ENCODE data around the gene CD79B. TPM values are rescaled to one million over a fixed set of nuclear protein-coding genes. Genes with fewer than 3 reads are reported as not detected.

Gene CD79B
- polyA plus RNA-seq, 1 of the 3 experiments (the other 2 are of a cell fraction): 0.10 TPM

DNA sequence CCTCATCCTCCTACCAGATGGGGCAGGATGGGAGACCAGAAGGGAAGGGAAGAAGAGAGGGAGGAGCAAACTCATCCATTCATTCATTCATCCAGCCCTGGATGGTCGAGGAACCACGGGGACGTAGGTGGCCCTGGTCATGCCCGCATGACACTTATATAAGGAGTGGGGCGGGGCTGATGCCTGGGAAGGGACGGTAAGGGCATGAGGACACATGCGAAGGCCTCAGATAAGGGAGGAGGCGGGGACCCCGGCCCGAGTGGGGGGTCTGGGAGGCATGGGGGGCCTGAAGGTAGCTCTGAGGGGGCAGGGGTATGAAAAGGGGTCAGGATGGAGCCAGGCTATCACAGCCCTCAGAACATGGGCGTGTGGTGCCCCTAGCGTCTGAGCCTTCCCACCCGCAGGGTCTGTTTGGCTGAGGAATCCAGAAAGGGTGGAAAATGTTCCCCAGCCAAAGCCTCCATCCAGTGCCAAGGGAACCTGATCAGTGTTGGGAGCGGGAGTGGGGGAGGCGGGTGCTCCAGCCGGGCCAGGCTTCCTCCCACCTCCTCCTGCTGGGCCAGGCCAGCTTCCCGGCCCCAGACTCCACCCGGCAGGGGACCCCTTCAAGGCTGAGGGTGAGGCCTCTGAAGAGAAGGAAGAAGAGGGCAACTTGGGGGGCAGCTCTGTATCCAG is 17.6 kb upstream of the CD79B start:
- no peaks in the 10 kb centered on the region for H3K36me3 ChIP-seq (replicated peaks in 1 of 2; ENCODE audit: control insufficient read depth in 1 of 2, insufficient read depth in 2 of 2, low read length in 1 of 2)
- no peaks in the 10 kb centered on the region for H3F3A ChIP-seq (replicated peaks; ENCODE audit: insufficient read depth)
- H3K4me1 ChIP-seq (ENCODE audit: control insufficient read depth in 1 of 2, insufficient read depth in 2 of 2, low read depth in 1 of 2, low read length in 1 of 2): peaks cover 0 to 10% of the 10 kb centered on the region in 2 experiments; a peak in 1 of 4 replicates
- peaks cover 6% of the 10 kb centered on the region; the same call in 1 of the 2 replicates for H3K27me3 ChIP-seq (ENCODE audit: insufficient read depth)
- no peaks in the 10 kb centered on the region for H3K9me3 ChIP-seq
- H3K4me3 ChIP-seq (ENCODE audit: low read depth in 2 of 2, low read length in 1 of 2): no peak overlapping the region
- TF ChIP-seq, protein P1, sequence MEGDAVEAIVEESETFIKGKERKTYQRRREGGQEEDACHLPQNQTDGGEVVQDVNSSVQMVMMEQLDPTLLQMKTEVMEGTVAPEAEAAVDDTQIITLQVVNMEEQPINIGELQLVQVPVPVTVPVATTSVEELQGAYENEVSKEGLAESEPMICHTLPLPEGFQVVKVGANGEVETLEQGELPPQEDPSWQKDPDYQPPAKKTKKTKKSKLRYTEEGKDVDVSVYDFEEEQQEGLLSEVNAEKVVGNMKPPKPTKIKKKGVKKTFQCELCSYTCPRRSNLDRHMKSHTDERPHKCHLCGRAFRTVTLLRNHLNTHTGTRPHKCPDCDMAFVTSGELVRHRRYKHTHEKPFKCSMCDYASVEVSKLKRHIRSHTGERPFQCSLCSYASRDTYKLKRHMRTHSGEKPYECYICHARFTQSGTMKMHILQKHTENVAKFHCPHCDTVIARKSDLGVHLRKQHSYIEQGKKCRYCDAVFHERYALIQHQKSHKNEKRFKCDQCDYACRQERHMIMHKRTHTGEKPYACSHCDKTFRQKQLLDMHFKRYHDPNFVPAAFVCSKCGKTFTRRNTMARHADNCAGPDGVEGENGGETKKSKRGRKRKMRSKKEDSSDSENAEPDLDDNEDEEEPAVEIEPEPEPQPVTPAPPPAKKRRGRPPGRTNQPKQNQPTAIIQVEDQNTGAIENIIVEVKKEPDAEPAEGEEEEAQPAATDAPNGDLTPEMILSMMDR (IDR thresholded peaks at IDR 0.05): no peak
- TF ChIP-seq ELF1 (IDR thresholded peaks at IDR 0.05) (no peak), FOSL2 (IDR thresholded peaks at IDR 0.05; ENCODE audit: borderline replicate concordance, low read depth) (no peak), NFIC (IDR thresholded peaks at IDR 0.05; ENCODE audit: borderline replicate concordance) (no peak), RCOR1 (IDR thresholded peaks at IDR 0.05; ENCODE audit: low read length) (no peak), EP300 (IDR thresholded peaks at IDR 0.05; ENCODE audit: borderline replicate concordance in 1 of 2, low read depth in 1 of 2, low read length in 1 of 2) (no peak), RFX5 (IDR thresholded peaks at IDR 0.05; ENCODE audit: low read length) (no peak), YY1 (IDR thresholded peaks at IDR 0.05; ENCODE audit: low read depth) (no peak), FOXJ3 (CRISPR knock-in tag; IDR thresholded peaks at IDR 0.05) (no peak), FOXM1 (IDR thresholded peaks at IDR 0.05; ENCODE audit: low read depth) (no peak), CHD2 (IDR thresholded peaks at IDR 0.05; ENCODE audit: low read length, partially characterized antibody) (no peak), RXRA (IDR thresholded peaks at IDR 0.05; ENCODE audit: borderline replicate concordance, low read depth) (no peak), TAF1 (IDR thresholded peaks at IDR 0.05; ENCODE audit: borderline replicate concordance, low read depth, low read length) (no peak), POLR2AphosphoS5 (IDR thresholded peaks at IDR 0.05; ENCODE audit: low read depth, low read length) (no peak), MXI1 (IDR thresholded peaks at IDR 0.05; ENCODE audit: low read depth, low read length) (no peak)
- TF ChIP-seq, protein P2, sequence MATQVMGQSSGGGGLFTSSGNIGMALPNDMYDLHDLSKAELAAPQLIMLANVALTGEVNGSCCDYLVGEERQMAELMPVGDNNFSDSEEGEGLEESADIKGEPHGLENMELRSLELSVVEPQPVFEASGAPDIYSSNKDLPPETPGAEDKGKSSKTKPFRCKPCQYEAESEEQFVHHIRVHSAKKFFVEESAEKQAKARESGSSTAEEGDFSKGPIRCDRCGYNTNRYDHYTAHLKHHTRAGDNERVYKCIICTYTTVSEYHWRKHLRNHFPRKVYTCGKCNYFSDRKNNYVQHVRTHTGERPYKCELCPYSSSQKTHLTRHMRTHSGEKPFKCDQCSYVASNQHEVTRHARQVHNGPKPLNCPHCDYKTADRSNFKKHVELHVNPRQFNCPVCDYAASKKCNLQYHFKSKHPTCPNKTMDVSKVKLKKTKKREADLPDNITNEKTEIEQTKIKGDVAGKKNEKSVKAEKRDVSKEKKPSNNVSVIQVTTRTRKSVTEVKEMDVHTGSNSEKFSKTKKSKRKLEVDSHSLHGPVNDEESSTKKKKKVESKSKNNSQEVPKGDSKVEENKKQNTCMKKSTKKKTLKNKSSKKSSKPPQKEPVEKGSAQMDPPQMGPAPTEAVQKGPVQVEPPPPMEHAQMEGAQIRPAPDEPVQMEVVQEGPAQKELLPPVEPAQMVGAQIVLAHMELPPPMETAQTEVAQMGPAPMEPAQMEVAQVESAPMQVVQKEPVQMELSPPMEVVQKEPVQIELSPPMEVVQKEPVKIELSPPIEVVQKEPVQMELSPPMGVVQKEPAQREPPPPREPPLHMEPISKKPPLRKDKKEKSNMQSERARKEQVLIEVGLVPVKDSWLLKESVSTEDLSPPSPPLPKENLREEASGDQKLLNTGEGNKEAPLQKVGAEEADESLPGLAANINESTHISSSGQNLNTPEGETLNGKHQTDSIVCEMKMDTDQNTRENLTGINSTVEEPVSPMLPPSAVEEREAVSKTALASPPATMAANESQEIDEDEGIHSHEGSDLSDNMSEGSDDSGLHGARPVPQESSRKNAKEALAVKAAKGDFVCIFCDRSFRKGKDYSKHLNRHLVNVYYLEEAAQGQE (IDR thresholded peaks at IDR 0.05; ENCODE audit: low read depth, low read length): no peak
- TF ChIP-seq, protein P3, sequence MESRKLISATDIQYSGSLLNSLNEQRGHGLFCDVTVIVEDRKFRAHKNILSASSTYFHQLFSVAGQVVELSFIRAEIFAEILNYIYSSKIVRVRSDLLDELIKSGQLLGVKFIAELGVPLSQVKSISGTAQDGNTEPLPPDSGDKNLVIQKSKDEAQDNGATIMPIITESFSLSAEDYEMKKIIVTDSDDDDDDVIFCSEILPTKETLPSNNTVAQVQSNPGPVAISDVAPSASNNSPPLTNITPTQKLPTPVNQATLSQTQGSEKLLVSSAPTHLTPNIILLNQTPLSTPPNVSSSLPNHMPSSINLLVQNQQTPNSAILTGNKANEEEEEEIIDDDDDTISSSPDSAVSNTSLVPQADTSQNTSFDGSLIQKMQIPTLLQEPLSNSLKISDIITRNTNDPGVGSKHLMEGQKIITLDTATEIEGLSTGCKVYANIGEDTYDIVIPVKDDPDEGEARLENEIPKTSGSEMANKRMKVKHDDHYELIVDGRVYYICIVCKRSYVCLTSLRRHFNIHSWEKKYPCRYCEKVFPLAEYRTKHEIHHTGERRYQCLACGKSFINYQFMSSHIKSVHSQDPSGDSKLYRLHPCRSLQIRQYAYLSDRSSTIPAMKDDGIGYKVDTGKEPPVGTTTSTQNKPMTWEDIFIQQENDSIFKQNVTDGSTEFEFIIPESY (IDR thresholded peaks at IDR 0.05; ENCODE audit: borderline replicate concordance, low read depth): no peak
- TF ChIP-seq, protein P4, sequence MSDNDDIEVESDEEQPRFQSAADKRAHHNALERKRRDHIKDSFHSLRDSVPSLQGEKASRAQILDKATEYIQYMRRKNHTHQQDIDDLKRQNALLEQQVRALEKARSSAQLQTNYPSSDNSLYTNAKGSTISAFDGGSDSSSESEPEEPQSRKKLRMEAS (IDR thresholded peaks at IDR 0.05; ENCODE audit: low read depth): no peak
- TF ChIP-seq, protein P5, sequence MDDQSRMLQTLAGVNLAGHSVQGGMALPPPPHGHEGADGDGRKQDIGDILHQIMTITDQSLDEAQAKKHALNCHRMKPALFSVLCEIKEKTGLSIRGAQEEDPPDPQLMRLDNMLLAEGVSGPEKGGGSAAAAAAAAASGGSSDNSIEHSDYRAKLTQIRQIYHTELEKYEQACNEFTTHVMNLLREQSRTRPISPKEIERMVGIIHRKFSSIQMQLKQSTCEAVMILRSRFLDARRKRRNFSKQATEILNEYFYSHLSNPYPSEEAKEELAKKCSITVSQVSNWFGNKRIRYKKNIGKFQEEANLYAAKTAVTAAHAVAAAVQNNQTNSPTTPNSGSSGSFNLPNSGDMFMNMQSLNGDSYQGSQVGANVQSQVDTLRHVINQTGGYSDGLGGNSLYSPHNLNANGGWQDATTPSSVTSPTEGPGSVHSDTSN (IDR thresholded peaks at IDR 0.05): no peak
- TF ChIP-seq, protein P6, sequence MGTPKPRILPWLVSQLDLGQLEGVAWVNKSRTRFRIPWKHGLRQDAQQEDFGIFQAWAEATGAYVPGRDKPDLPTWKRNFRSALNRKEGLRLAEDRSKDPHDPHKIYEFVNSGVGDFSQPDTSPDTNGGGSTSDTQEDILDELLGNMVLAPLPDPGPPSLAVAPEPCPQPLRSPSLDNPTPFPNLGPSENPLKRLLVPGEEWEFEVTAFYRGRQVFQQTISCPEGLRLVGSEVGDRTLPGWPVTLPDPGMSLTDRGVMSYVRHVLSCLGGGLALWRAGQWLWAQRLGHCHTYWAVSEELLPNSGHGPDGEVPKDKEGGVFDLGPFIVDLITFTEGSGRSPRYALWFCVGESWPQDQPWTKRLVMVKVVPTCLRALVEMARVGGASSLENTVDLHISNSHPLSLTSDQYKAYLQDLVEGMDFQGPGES (IDR thresholded peaks at IDR 0.05; ENCODE audit: low read depth, low read length): no peak
- no peak overlapping the region for H3K27ac ChIP-seq (ENCODE audit: low read depth in 2 of 2, low read length in 1 of 2)
- ChIA-PET CTCF (interaction anchor here (0.8 to 6.8 kb wide), 12 partner anchors 10 to 184 kb away, joined by 3 to 63 read pairs (median 7); partner anchors contain the start of genes CSHL1 and GH1), POLR2A (no interaction called here)
- DNase-seq: no peak
- no peaks in the 10 kb centered on the region for H3K9me2 ChIP-seq
- H2AFZ ChIP-seq (ENCODE audit: low read depth): no peak overlapping the region
- H3K79me2 ChIP-seq (ENCODE audit: insufficient read depth): no peaks in the 10 kb centered on the region
- no peak overlapping the region for H3K4me2 ChIP-seq
- H3K9ac ChIP-seq: no peak overlapping the region
- H4K20me1 ChIP-seq (ENCODE audit: insufficient read depth): no peaks in the 10 kb centered on the region
- 69% methylated on average over 18 of the region's 18 CpGs for WGBS (ENCODE audit: low lambda C conversion rate)
